G401 (cell line): ENCODE results near the gene VPS37B. TPM values are rescaled to one million over a fixed set of nuclear protein-coding genes. Genes with fewer than 3 reads are reported as not detected.
A peak's percentile ranks its signal among the peaks of the same experiment; 100 is the strongest.

Experiments
- DNase-seq: peaks from one replicate; pipeline ENCODE4 v3.0.0-alpha.2; 2015; ENCODE audit warnings: low spot score
- in situ Hi-C: cut with HindIII; loops from 2 replicates; pipeline ENCODE4 v1.10.0; 2016; ENCODE audit warnings: low sequenced_read_pairs, mixed read lengths
- total RNA-seq: library from RNA; depleted of rRNA; stranded (reverse); fragments of >200 nt; shearing (Covaris generic); gene quantifications from 2 replicates; pipeline ENCODE4 v1.2.3, GENCODE V29; 2014; rRNA removed

Gene VPS37B
- total RNA-seq, 1 experiment from 2014 or later, result 53.4 TPM

DNA sequence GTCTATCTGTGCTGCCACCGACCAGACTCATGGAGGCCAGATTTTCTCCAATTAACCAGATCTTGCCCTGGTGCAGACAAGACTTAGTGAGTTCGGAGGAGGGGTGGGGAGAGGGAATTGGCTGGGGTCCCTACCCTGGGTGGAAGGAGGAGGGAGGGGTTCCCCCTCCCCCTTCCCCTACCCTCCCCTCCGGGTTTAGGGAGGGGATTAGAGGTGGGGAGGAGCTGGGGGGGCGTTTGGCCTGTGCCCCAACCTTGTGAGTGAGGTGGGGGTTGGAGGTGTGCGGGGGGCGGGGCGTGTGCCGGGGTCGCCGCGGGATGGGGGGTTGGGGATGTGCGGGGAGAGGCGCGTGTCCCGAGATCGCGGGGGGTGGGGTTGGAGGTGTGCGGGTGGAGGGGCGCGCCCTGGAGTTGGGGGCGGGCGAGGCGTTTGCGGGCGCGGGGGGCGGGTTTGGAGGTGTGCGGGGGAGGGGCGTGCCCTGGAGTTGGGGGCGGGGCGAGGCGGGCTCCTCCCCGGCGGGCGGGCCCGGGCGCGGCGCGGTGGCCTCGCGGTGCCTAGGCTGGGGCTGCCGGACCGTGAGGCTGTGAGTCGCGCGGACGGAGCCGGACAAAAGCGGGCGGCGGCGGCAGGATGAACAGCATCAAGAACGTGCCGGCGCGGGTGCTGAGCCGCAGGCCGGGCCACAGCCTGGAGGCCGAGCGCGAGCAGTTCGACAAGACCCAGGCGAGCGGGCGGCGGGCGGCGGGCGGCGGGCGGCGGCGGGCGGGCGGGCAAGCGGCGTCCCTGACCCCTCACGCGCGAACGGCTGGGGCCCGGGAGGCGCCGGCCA is 60.8 kb downstream of the VPS37B start, which contains the start of gene HIP1R:
HIP1R (plus strand) TSS at position 537 of the 829 bp plus-strand sequence; CDS start at position 631, 94 bp downstream.
- DNase-seq, result peak; percentile 34
- in situ Hi-C loops, result no loop called here

GRCh38 chr12:122834104-122834920 is 61.6 kb downstream of the VPS37B start:
- in situ Hi-C loops, result no loop called here
- DNase-seq, result peak; percentile 58

- DNase-seq, result no peak
- in situ Hi-C loops, result no loop called here
Observed at GRCh38 chr12:122830517-122831214, 65.3 kb downstream of the VPS37B start.

DNA sequence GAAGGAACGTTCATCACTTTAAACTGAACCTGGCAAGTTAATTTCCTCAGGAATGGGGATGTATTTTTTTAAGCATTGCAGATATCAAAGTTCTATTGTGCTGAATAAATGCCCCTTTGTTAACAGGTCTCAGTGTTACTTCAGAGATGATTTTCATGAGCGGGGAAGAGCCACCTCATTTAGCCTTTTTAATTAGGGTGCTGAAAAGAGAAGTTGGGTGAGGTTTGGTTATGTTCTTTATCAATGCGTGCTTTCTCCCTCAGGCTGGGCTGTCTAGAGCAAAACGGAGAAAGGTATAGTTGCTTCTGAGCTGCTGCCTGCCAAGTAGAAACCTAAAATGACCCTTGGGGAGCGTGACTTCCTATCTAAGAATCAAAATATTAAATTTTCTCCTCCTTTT is 68.7 kb downstream of the VPS37B start:
- in situ Hi-C loops, result no loop called here

GRCh38 chr12:122825773-122826724 is 69.9 kb downstream of the VPS37B start:
- no peak for DNase-seq
- in situ Hi-C loops, result no loop called here

More for the DNA sequence above, 68.7 kb downstream of the VPS37B start:
- DNase-seq, result no peak

DNA sequence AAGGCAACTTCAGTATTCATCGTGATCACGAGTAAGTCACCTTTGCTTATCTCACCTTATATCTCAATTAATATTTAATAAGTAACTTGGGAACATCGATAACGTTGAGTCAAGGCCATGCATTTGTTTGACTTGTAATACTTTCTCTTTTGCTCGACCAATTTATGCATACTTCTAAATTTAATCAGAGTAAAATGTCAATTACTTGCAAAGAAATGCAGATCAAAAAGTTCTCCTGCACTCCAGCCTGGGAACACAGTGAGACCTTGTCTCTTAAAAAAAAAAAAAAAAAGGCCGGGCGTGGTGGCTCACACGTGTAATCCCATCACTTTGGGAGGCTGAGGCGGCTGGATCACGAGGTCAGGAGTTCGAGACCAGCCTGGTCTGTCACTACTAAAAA is 72.5 kb downstream of the VPS37B start:
- DNase-seq, result no peak
- in situ Hi-C loops, result no loop called here

GRCh38 chr12:122820838-122821271 is 75.1 kb downstream of the VPS37B start:
- in situ Hi-C loops, result no loop called here
- DNase-seq, result no peak

DNA sequence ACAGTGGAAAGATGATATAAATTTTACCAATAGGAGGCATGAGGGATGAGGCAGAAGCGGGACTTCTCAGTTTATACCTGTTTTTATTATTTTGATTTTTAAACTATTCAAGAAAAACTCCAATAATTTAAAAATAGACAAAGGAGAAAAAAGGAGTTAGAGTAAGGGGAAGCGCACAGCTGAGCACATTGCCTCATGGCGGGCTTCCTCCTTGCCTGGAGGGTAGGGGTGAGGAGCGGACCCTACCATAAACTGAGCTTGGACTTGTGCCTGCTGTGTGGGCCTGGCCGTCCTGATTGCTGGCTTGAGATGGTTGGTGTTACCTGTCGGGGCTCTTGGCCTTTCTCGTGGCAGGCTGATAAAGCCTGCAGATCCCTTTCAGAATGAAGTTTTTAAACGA is 75.8 kb downstream of the VPS37B start:
- no peak for DNase-seq
- in situ Hi-C loops, result no loop called here

DNA sequence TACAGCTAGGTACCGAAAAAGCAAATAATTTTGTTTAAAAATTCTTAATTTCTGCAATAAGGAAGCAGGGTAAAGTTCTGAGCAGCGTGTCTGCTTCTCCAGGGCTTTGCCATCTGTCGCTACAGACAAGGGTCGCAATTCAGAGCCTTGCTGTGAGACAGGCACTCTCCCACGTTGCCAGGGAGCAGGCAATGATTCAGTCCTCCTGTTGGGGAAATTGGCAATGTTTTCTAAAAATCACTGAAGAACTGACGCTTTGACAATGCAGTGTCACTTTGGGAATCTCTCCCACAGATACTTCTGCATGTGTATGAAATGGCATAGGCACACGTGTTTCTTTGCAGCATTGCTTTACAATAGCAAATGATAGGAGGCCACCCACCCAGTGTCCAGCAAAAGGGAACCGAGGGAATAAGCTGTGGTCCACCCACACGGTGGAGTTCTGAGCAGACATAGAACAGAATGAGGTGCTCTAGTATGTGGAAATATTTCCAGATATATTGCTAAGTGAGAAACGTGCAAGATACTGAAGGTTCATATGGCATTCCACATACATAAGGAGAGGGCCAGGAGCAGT is 76.6 kb downstream of the VPS37B start:
- DNase-seq, result peak; percentile 13
- in situ Hi-C loops, result no loop called here

Other genes starting within 250 kb of the VPS37B start
- not detected in 2 replicates for gene HCAR2, start 192.8 kb downstream of the VPS37B start, total RNA-seq
- not detected in 2 replicates for gene HCAR3, start 179.3 kb downstream of the VPS37B start, total RNA-seq
- gene HCAR1, start 165.3 kb downstream of the VPS37B start, total RNA-seq, result not detected in 2 replicates
- 21.9 and 23.4 TPM in 2 replicates for gene DENR, start 143.3 kb downstream of the VPS37B start, total RNA-seq
- 0.49 and 0.54 TPM in 2 replicates for gene CCDC62, start 121.6 kb downstream of the VPS37B start, total RNA-seq
- gene HIP1R, start 60.7 kb downstream of the VPS37B start, total RNA-seq, result 14.0 and 19.3 TPM in 2 replicates
- gene ABCB9, start 70.3 kb upstream of the VPS37B start, total RNA-seq, result 3.8 and 7.4 TPM in 2 replicates
- gene OGFOD2, start 79.1 kb upstream of the VPS37B start, total RNA-seq, result 23.6 and 45.3 TPM in 2 replicates
- gene ARL6IP4, start 84.6 kb upstream of the VPS37B start, total RNA-seq, result 315 and 347 TPM in 2 replicates